ENCODE results near the gene XDH.

DNA sequence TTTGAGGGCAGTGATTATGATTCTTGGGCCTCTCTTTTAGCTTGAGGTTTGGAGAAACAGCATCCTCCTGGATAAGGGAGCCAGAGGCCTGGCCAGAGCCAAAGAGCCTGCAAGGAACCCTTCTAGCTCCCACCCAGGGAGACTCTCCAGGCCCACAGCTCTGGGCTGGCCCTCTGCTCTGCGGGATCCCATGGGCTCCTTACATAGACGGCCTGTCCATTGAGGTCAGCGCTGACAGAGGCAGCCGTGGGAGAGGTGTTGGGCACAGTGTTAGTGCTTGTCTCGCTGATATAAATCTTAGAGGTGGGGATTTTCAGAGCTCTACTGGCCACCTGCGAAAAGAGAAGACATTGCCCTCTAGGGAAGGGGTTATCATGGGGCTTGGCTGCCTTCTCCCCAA, 67.2 kb downstream of the XDH start:
- TF ChIP-seq CTCF (IDR thresholded peaks at IDR 0.05; ENCODE audit: insufficient read depth, low read length), result no peak
- TF ChIP-seq POLR2AphosphoS5 (IDR thresholded peaks at IDR 0.05; ENCODE audit: low read depth), result no peak

Measured in HL-60 (cell line).